HepG2 (cell line): ENCODE results near the gene ERC1. TPM values are rescaled to one million over a fixed set of nuclear protein-coding genes. Genes with fewer than 3 reads are reported as not detected.

Source experiments
- ATAC-seq: fragments of 200-7000 bp; cut with Tn5 transposase; 3 replicates; pipeline ENCODE4 v1.9.1; 2020; ENCODE audit warnings: mild to moderate bottlenecking, moderate library complexity
- BruUV-seq: library from RNA; stranded (reverse); fragments of 400-500 nt; replicated peaks from 2 replicates; lab custom pipeline; 2021; lab: Mats Ljungman, UMichigan
- CTCF ChIA-PET: fragments of 300-600 bp; formaldehyde crosslinking; extraction: SDS; loops from one replicate; lab custom pipeline; 2021; ENCODE audit warnings: low total read pairs, inconsistent platforms, low intra/inter-chr PET ratio; lab: Yijun Ruan, JAX
- POLR2A ChIA-PET: fragments of 350-600 bp; sonication (Branson Sonifier 250); formaldehyde crosslinking; loops from one replicate; lab custom pipeline; 2020; ENCODE audit warnings: antibody characterized with exemption, inconsistent platforms; lab: Yijun Ruan, JAX
- DNase-seq: peaks from one replicate; pipeline ENCODE4 v3.0.0-alpha.2; 2015; ENCODE audit warnings: low spot score
- FAIRE-seq: peaks from 3 replicates; lab custom pipeline; 2011; peaks lifted over from hg19 to GRCh38; lab: Jason Lieb, UNC
- H2AFZ ChIP-seq: one replicate; pipeline ENCODE4 v1.6.1; 2011; ENCODE audit warnings: low read length, inconsistent platforms
- H3K27ac ChIP-seq: fragments of 300-600 bp; 3 replicates; pipeline ENCODE4 v1.8.0; 2011; ENCODE audit warnings: mixed run types, mild to moderate bottlenecking, mixed read lengths, low read length, inconsistent platforms; ENCODE audit not compliant: insufficient read depth; ENCODE audit errors: extremely low read length
- H3K27me3 ChIP-seq, 2 experiments: fragments of 200-600 bp in 1 of 2; 2 replicates in 1 of 2; 3 replicates in 1 of 2; pipeline versions ENCODE4 v1.6.0 to v1.8.0; 2011; ENCODE audit warnings: low read length in 2 of 2, mild to moderate bottlenecking in 2 of 2, moderate library complexity in 2 of 2, inconsistent platforms in 1 of 2; ENCODE audit not compliant: insufficient read depth in 2 of 2, control insufficient read depth in 1 of 2
- H3K36me3 ChIP-seq, 2 experiments: fragments of 200-600 bp in 1 of 2; replicated peaks in 1 of 2; 2 replicates in 1 of 2; 3 replicates in 1 of 2; pipeline versions ENCODE4 v1.5.1 to v1.8.0; 2011; ENCODE audit warnings: low read length in 2 of 2, inconsistent platforms in 1 of 2; ENCODE audit not compliant: insufficient read depth in 2 of 2, control insufficient read depth in 1 of 2
- H3K4me1 ChIP-seq: 2 replicates; pipeline ENCODE4 v1.5.1; 2012; ENCODE audit warnings: low read length, inconsistent platforms; ENCODE audit not compliant: insufficient read depth
- H3K4me2 ChIP-seq: 2 replicates; pipeline ENCODE4 v1.6.0; 2011; ENCODE audit warnings: low read depth, low read length, inconsistent platforms
- H3K4me3 ChIP-seq, 3 experiments: fragments of 200-600 bp in 1 of 3; sonication (generic), shearing (Covaris generic) in 1 of 3; replicated peaks in 1 of 3; 2 replicates each; pipeline ENCODE4 v1.5.1; 2011 to 2016; ENCODE audit warnings: low read length in 3 of 3, inconsistent platforms in 2 of 3, low read depth in 2 of 3, mild to moderate bottlenecking in 2 of 3, control low read depth in 1 of 3, mixed read lengths in 1 of 3; ENCODE audit not compliant: insufficient read depth in 1 of 3
- H3K79me2 ChIP-seq: one replicate; pipeline ENCODE4 v1.6.1; 2011; ENCODE audit warnings: low read length, inconsistent platforms; ENCODE audit not compliant: insufficient read depth
- H3K9ac ChIP-seq: 2 replicates; pipeline ENCODE4 v1.6.0; 2011; ENCODE audit warnings: mild to moderate bottlenecking, low read depth, low read length, inconsistent platforms; ENCODE audit not compliant: insufficient read depth
- H3K9me3 ChIP-seq: 2 replicates; pipeline ENCODE4 v1.5.1; 2012; ENCODE audit warnings: mild to moderate bottlenecking, low read length
- H4K20me1 ChIP-seq: 2 replicates; pipeline ENCODE4 v1.6.0; 2011; ENCODE audit warnings: inconsistent platforms, mild to moderate bottlenecking, low read length, moderate library complexity; ENCODE audit not compliant: insufficient read depth
- ARNTL ChIP-seq: sonication (generic); formaldehyde crosslinking; IDR thresholded peaks from 2 replicates; pipeline ENCODE4 v1.4.0; 2020; ENCODE audit warnings: mild to moderate bottlenecking, missing genetic modification reagents
- ATF7-NPFF ChIP-seq: sonication (generic); formaldehyde crosslinking; IDR thresholded peaks from 2 replicates; pipeline ENCODE4 v1.8.1; 2023; ENCODE audit warnings: mild to moderate bottlenecking, low read depth, missing genetic modification reagents, moderate library complexity
- FOXM1 ChIP-seq: sonication (generic); formaldehyde crosslinking; IDR thresholded peaks from 2 replicates; pipeline ENCODE4 v1.5.0; 2020; ENCODE audit warnings: missing genetic modification reagents
- GABPB1 ChIP-seq: IDR thresholded peaks from 2 replicates; pipeline ENCODE4 v1.6.1; 2016; ENCODE audit warnings: mild to moderate bottlenecking, missing genetic modification reagents, moderate library complexity, missing compliant biosample characterization
- MIER3 ChIP-seq: IDR thresholded peaks from 2 replicates; pipeline ENCODE4 v1.6.1; 2016; ENCODE audit warnings: missing compliant biosample characterization, borderline replicate concordance
- MXD3 ChIP-seq: IDR thresholded peaks from 2 replicates; pipeline ENCODE4 v1.6.1; 2016; ENCODE audit warnings: mild to moderate bottlenecking, missing biosample characterization, missing genetic modification reagents
- NFKB2 ChIP-seq: sonication (generic); formaldehyde crosslinking; IDR thresholded peaks from 2 replicates; pipeline ENCODE4 v1.4.0; 2020; ENCODE audit warnings: missing genetic modification reagents, borderline replicate concordance
- SOX5 ChIP-seq: IDR thresholded peaks from 2 replicates; pipeline ENCODE4 v1.6.1; 2016; ENCODE audit warnings: borderline replicate concordance
- SRSF9 ChIP-seq: fragments of 200-400 bp; formaldehyde crosslinking; IDR thresholded peaks from 2 replicates; pipeline ENCODE4 v1.6.1; 2018; ENCODE audit warnings: borderline replicate concordance, mild to moderate bottlenecking, low read depth, low read length; ENCODE audit not compliant: insufficient read depth, poor library complexity, severe bottlenecking
- ZNF225 ChIP-seq: sonication (generic); formaldehyde crosslinking; IDR thresholded peaks from 2 replicates; pipeline ENCODE4 v1.4.0; 2020; ENCODE audit warnings: mild to moderate bottlenecking, missing genetic modification reagents
- ZNF30 ChIP-seq: sonication (generic); formaldehyde crosslinking; IDR thresholded peaks from 2 replicates; pipeline ENCODE4 v1.5.0; 2020; ENCODE audit warnings: mild to moderate bottlenecking, missing genetic modification reagents
- WGBS: methylation state at CpG from one replicate; pipeline ENCODE4 v1.1.6; 2017; ENCODE audit warnings: low lambda C conversion rate; 5-methylcytosine and 5-hydroxymethylcytosine counted together
- in situ Hi-C: cut with HindIII; loops from 2 replicates; pipeline ENCODE4 v1.10.0; 2017; ENCODE audit warnings: low pct_unique_long_range_greater_than_20kb; ENCODE audit not compliant: extremely low pct_ligation_motif_present
- intact Hi-C: fragments of 100-400 bp; cut with micrococcal nuclease; formaldehyde crosslinking; loops from one replicate; pipeline ENCODE4 v1.10.0; 2022; ENCODE audit not compliant: unreplicated experiment
- polyA plus RNA-seq, 8 experiments: library from polyadenylated mRNA; depleted of rRNA in 3 of 8; stranded (reverse) in 7 of 8; unstranded in 1 of 8; fragments of >200 nt; fragmentation: Illumina TruSeq in 4 of 8; extraction: Trizol in 4 of 8; gene quantifications; 2 replicates each; pipeline versions ENCODE4 v1.2.1 to v1.2.3, GENCODE V29; 2011 to 2016; ENCODE audit warnings: low read depth in 4 of 8, missing spikeins in 1 of 8, mixed read lengths in 1 of 8; ENCODE audit not compliant: insufficient read depth in 1 of 8
- total RNA-seq, 5 experiments: library from RNA; depleted of rRNA; stranded (reverse); fragments of >200 nt; fragmentation: Illumina TruSeq; extraction: Trizol; gene quantifications; 2 replicates each; pipeline ENCODE4 v1.2.3, GENCODE V29; 2016; ENCODE audit warnings: low read depth in 1 of 5

The ERC1 gene
- total and polyA plus RNA-seq, 2 of the 13 experiments (the other 11 are each of a cell fraction or from before 2014, with no cell fraction given) = 6.1 to 12.4 TPM

- Histone ChIP-seq H3K27me3 (no peaks in the 10 kb centered on the region), H2AFZ (no peak overlapping the region), H3K36me3 (no peaks in the 10 kb centered on the region), H3K27ac (no peak overlapping the region), H3K9ac (no peak overlapping the region), H3K4me2 (no peak overlapping the region), H3K4me1 (peaks cover 11% of the 10 kb centered on the region), H4K20me1 (no peaks in the 10 kb centered on the region), H3K79me2 (no peaks in the 10 kb centered on the region), H3K4me3 (no peak overlapping the region), H3K9me3 (no peaks in the 10 kb centered on the region)
- intact Hi-C loops (no loop called here), in situ Hi-C loops (no loop called here)
- ChIA-PET CTCF (no interaction called here), POLR2A (no interaction called here)
- TF ChIP-seq GABPB1 (CRISPR knock-in tag) = no peak
- TF ChIP-seq MXD3 (CRISPR knock-in tag) = no peak
- TF ChIP-seq ATF7-NPFF (CRISPR knock-in tag) = no peak
- TF ChIP-seq NFKB2 = no peak
- no peak for TF ChIP-seq SOX5
- no peak for TF ChIP-seq ZNF225 (CRISPR knock-in tag)
- no peak for TF ChIP-seq SRSF9
- TF ChIP-seq ARNTL (CRISPR knock-in tag) = no peak
- no peak for TF ChIP-seq MIER3 (CRISPR knock-in tag)
- TF ChIP-seq ZNF30 (CRISPR knock-in tag) = no peak
- TF ChIP-seq FOXM1 (CRISPR knock-in tag) = no peak
- no peak for ATAC-seq
- FAIRE-seq = no peak
- no peak for DNase-seq
- no TSS peak for BruUV-seq
- WGBS = 91% methylated on average over 6 of the region's 6 CpGs
Observed at GRCh38 chr12:1362143-1362662, 371.2 kb downstream of the ERC1 start.
